HepG2 (cell line): ENCODE measurements around the gene C20orf204. TPM values are rescaled to one million over a fixed set of nuclear protein-coding genes. Genes with fewer than 3 reads are reported as not detected.

Experiments
- AKAP8 ChIP-seq: sonication (generic); formaldehyde crosslinking; IDR thresholded peaks from 2 replicates; pipeline ENCODE4 v1.5.1; 2020; ENCODE audit warnings: mild to moderate bottlenecking, missing genetic modification reagents
- CCDC6 ChIP-seq: sonication (generic); formaldehyde crosslinking; IDR thresholded peaks from 2 replicates; pipeline ENCODE4 v1.8.1; 2022; ENCODE audit warnings: mild to moderate bottlenecking, missing genetic modification reagents, moderate library complexity
- CHCHD3 ChIP-seq: sonication (generic); formaldehyde crosslinking; IDR thresholded peaks from 2 replicates; pipeline ENCODE4 v1.8.0; 2022; ENCODE audit warnings: mild to moderate bottlenecking, missing genetic modification reagents, moderate library complexity
- CREBL2 ChIP-seq: sonication (generic); formaldehyde crosslinking; IDR thresholded peaks from 2 replicates; pipeline ENCODE4 v1.8.1; 2023; ENCODE audit warnings: missing genetic modification reagents, mild to moderate bottlenecking, borderline replicate concordance
- ERF ChIP-seq: IDR thresholded peaks from 2 replicates; pipeline ENCODE4 v1.6.1; 2018; ENCODE audit warnings: missing biosample characterization, missing genetic modification reagents
- FOXJ3 ChIP-seq: sonication (generic); formaldehyde crosslinking; IDR thresholded peaks from 2 replicates; pipeline ENCODE4 v1.4.0; 2020; ENCODE audit warnings: missing genetic modification reagents, mild to moderate bottlenecking, borderline replicate concordance
- HIC2 ChIP-seq: sonication (generic); formaldehyde crosslinking; IDR thresholded peaks from 2 replicates; pipeline ENCODE4 v1.9.0; 2022; ENCODE audit warnings: low read depth, missing genetic modification reagents
- NCOA1 ChIP-seq: sonication (generic); formaldehyde crosslinking; IDR thresholded peaks from 2 replicates; pipeline ENCODE4 v1.9.0; 2021; ENCODE audit warnings: missing genetic modification reagents
- NPAS2 ChIP-seq: sonication (generic); formaldehyde crosslinking; IDR thresholded peaks from 2 replicates; pipeline ENCODE4 v1.8.0; 2022; ENCODE audit warnings: mild to moderate bottlenecking, missing genetic modification reagents, borderline replicate concordance
- PRDM10 ChIP-seq: sonication (generic); formaldehyde crosslinking; IDR thresholded peaks from 2 replicates; pipeline ENCODE4 v1.4.0; 2020; ENCODE audit warnings: low read depth, missing genetic modification reagents
- SIN3A ChIP-seq: IDR thresholded peaks from 2 replicates; pipeline ENCODE4 v1.6.1; 2011; ENCODE audit warnings: low read depth, mild to moderate bottlenecking, control low read depth, low read length, borderline replicate concordance
- SIN3B ChIP-seq: fragments of 150-350 bp; IDR thresholded peaks from 2 replicates; pipeline ENCODE4 v1.6.1; 2014; ENCODE audit warnings: low read length
- SMAD9 ChIP-seq: sonication (generic); formaldehyde crosslinking; IDR thresholded peaks from 2 replicates; pipeline ENCODE4 v1.5.1; 2020; ENCODE audit warnings: mild to moderate bottlenecking, missing genetic modification reagents
- UBTF ChIP-seq: sonication (generic); formaldehyde crosslinking; IDR thresholded peaks from 2 replicates; pipeline ENCODE4 v1.4.0; 2020; ENCODE audit warnings: mild to moderate bottlenecking, missing genetic modification reagents
- YY1 ChIP-seq: IDR thresholded peaks from 2 replicates; pipeline ENCODE4 v1.6.1; 2011; ENCODE audit warnings: low read length, low read depth, moderate library complexity, mild to moderate bottlenecking; ENCODE audit not compliant: insufficient read depth, insufficient replicate concordance
- ZBTB2 ChIP-seq: sonication (generic); formaldehyde crosslinking; IDR thresholded peaks from 2 replicates; pipeline ENCODE4 v1.8.0; 2022; ENCODE audit warnings: low read depth, missing genetic modification reagents
- ZKSCAN5 ChIP-seq: sonication (generic); formaldehyde crosslinking; IDR thresholded peaks from 2 replicates; pipeline ENCODE4 v1.5.1; 2020; ENCODE audit warnings: mild to moderate bottlenecking, missing genetic modification reagents
- ZNF362 ChIP-seq: sonication (generic); formaldehyde crosslinking; IDR thresholded peaks from 2 replicates; pipeline ENCODE4 v1.4.0; 2020; ENCODE audit warnings: missing genetic modification reagents, mild to moderate bottlenecking, borderline replicate concordance
- ZNF569 ChIP-seq: sonication (generic); formaldehyde crosslinking; IDR thresholded peaks from 2 replicates; pipeline ENCODE4 v1.5.0; 2020; ENCODE audit warnings: mild to moderate bottlenecking, missing genetic modification reagents, moderate library complexity, borderline replicate concordance
- polyA plus RNA-seq, 8 experiments: library from polyadenylated mRNA; depleted of rRNA in 3 of 8; stranded (reverse) in 7 of 8; unstranded in 1 of 8; fragments of >200 nt; fragmentation: Illumina TruSeq in 4 of 8; extraction: Trizol in 4 of 8; gene quantifications; 2 replicates each; pipeline versions ENCODE4 v1.2.1 to v1.2.3, GENCODE V29; 2011 to 2016; ENCODE audit warnings: low read depth in 4 of 8, missing spikeins in 1 of 8, mixed read lengths in 1 of 8; ENCODE audit not compliant: insufficient read depth in 1 of 8
- total RNA-seq, 5 experiments: library from RNA; depleted of rRNA; stranded (reverse); fragments of >200 nt; fragmentation: Illumina TruSeq; extraction: Trizol; gene quantifications; 2 replicates each; pipeline ENCODE4 v1.2.3, GENCODE V29; 2016; ENCODE audit warnings: low read depth in 1 of 5

C20orf204 gene
- total and polyA plus RNA-seq, 2 of the 13 experiments (the other 11 are each of a cell fraction or from before 2014, with no cell fraction given) = 22.1 to 80.0 TPM

GRCh38 chr20:64035933-64036345, at the start of gene C20orf204 (continued):
- TF ChIP-seq UBTF (CRISPR knock-in tag) (peak; percentile 94), NCOA1 (CRISPR knock-in tag) (peak; percentile 95), ZBTB2 (CRISPR knock-in tag) (peak; percentile 83), HIC2 (CRISPR knock-in tag) (peak; percentile 75), ZKSCAN5 (no peak), CREBL2 (CRISPR knock-in tag) (peak; percentile 82; the same call in 1 of the 2 replicates), ERF (CRISPR knock-in tag) (peak; percentile 62), SMAD9 (0 out of 2 replicates have a peak, but pooled peaks have one; percentile 21), SIN3B (no peak), PRDM10 (no peak; the same call in 1 of the 2 replicates), ZNF362 (CRISPR knock-in tag) (no peak; the same call in 1 of the 2 replicates), YY1 (peak; percentile 26), NPAS2 (CRISPR knock-in tag) (no peak), SIN3A (peak; percentile 86; the same call in 1 of the 2 replicates), ZNF569 (CRISPR knock-in tag) (no peak), AKAP8 (CRISPR knock-in tag) (peak; percentile 97), FOXJ3 (CRISPR knock-in tag) (no peak), CCDC6 (CRISPR knock-in tag) (peak; percentile 78; the same call in 1 of the 2 replicates), CHCHD3 (no peak)
